GM23338 (cell line): ENCODE results near the gene ADCY3. TPM values are rescaled to one million over a fixed set of nuclear protein-coding genes. Genes with fewer than 3 reads are reported as not detected.

Source experiments
- ATAC-seq: fragments of 200-7000 bp; cut with Tn5 transposase; 3 replicates; pipeline ENCODE4 v1.9.1; 2020
- DNase-seq: peaks from one replicate; pipeline ENCODE4 v3.0.0-alpha.2; 2015; ENCODE audit warnings: low spot score
- H2AFZ ChIP-seq: fragments of 200-600 bp; sonication (generic); 2 replicates; pipeline ENCODE4 v1.8.0; 2016; ENCODE audit warnings: antibody characterized with exemption, mild to moderate bottlenecking, moderate library complexity
- H3F3A ChIP-seq: fragments of 200-600 bp; sonication (generic); replicated peaks from 2 replicates; pipeline ENCODE4 v1.8.0; 2017; ENCODE audit warnings: antibody characterized with exemption, mixed run types, low read depth
- H3K27ac ChIP-seq: fragments of 200-600 bp; sonication (generic); 2 replicates; pipeline ENCODE4 v1.6.1; 2016; ENCODE audit warnings: low read depth
- H3K27me3 ChIP-seq: fragments of 200-600 bp; sonication (generic); 2 replicates; pipeline ENCODE4 v1.8.0; 2016; ENCODE audit warnings: mild to moderate bottlenecking, mixed run types, moderate library complexity; ENCODE audit not compliant: insufficient read depth
- H3K36me3 ChIP-seq: fragments of 200-600 bp; sonication (generic); 2 replicates; pipeline ENCODE4 v1.8.0; 2016; ENCODE audit warnings: mild to moderate bottlenecking; ENCODE audit not compliant: insufficient read depth
- H3K4me1 ChIP-seq: fragments of 200-600 bp; sonication (generic); 2 replicates; pipeline ENCODE4 v1.8.0; 2016; ENCODE audit warnings: mild to moderate bottlenecking, moderate library complexity; ENCODE audit not compliant: insufficient read depth
- H3K4me2 ChIP-seq: fragments of 200-600 bp; sonication (generic); 2 replicates; pipeline ENCODE4 v1.7.1; 2017; ENCODE audit warnings: mixed run types
- H3K4me3 ChIP-seq: fragments of 200-600 bp; sonication (generic); 2 replicates; pipeline ENCODE4 v1.6.1; 2016; ENCODE audit warnings: mixed run types
- H3K79me2 ChIP-seq: fragments of 200-600 bp; sonication (generic); replicated peaks from 2 replicates; pipeline ENCODE4 v1.8.0; 2017; ENCODE audit warnings: mild to moderate bottlenecking; ENCODE audit not compliant: insufficient read depth
- H3K9me2 ChIP-seq: fragments of 200-600 bp; sonication (generic); 2 replicates; pipeline ENCODE4 v1.8.0; 2017; ENCODE audit not compliant: insufficient read depth
- H4K20me1 ChIP-seq: fragments of 200-600 bp; sonication (generic); replicated peaks from 2 replicates; pipeline ENCODE4 v1.8.0; 2017; ENCODE audit warnings: mild to moderate bottlenecking; ENCODE audit not compliant: insufficient read depth
- H3K27ac Mint-ChIP-seq: 2 replicates; pipeline ENCODE4 v1.8.0; 2020; ENCODE audit warnings: inconsistent platforms, mild to moderate bottlenecking, moderate library complexity, mixed read lengths
- H3K27me3 Mint-ChIP-seq: 3 replicates; pipeline ENCODE4 v1.8.0; 2022; ENCODE audit warnings: low read depth, mild to moderate bottlenecking, moderate library complexity, mixed read lengths, inconsistent platforms; ENCODE audit not compliant: insufficient read depth, poor library complexity
- H3K36me3 Mint-ChIP-seq: 3 replicates; pipeline ENCODE4 v1.8.0; 2021; ENCODE audit warnings: low read depth, mild to moderate bottlenecking, inconsistent platforms, moderate library complexity, mixed read lengths
- H3K4me1 Mint-ChIP-seq: 3 replicates; pipeline ENCODE4 v1.8.0; 2020; ENCODE audit warnings: mild to moderate bottlenecking, inconsistent platforms, mixed read lengths
- H3K4me3 Mint-ChIP-seq: 3 replicates; pipeline ENCODE4 v1.8.0; 2021; ENCODE audit warnings: moderate library complexity, mild to moderate bottlenecking, inconsistent platforms, mixed read lengths
- H3K9me3 Mint-ChIP-seq: 3 replicates; pipeline ENCODE4 v1.8.0; 2020; ENCODE audit warnings: moderate library complexity, mild to moderate bottlenecking, inconsistent platforms, mixed read lengths
- CREB1 ChIP-seq: fragments of 250-450 bp; sonication (Bioruptor Pico); IDR thresholded peaks from 2 replicates; pipeline ENCODE4 v1.5.0; 2020; ENCODE audit warnings: low read depth, mild to moderate bottlenecking, moderate library complexity
- ETS1 ChIP-seq: IDR thresholded peaks from 2 replicates; pipeline ENCODE4 v1.6.1; 2016; ENCODE audit warnings: antibody characterized with exemption
- EZH2 ChIP-seq: fragments of 200-600 bp; sonication (generic); IDR thresholded peaks from one replicate; pipeline ENCODE4 v1.8.0; 2017; ENCODE audit warnings: antibody characterized with exemption, mild to moderate bottlenecking, low read depth; ENCODE audit not compliant: unreplicated experiment
- EZH2phosphoT487 ChIP-seq: fragments of 200-600 bp; sonication (generic); IDR thresholded peaks from one replicate; pipeline ENCODE4 v1.8.1; 2018; ENCODE audit warnings: antibody characterized with exemption; ENCODE audit not compliant: unreplicated experiment
- JUNB ChIP-seq: IDR thresholded peaks from one replicate; pipeline ENCODE4 v1.6.1; 2016; ENCODE audit warnings: antibody characterized with exemption; ENCODE audit not compliant: unreplicated experiment
- NANOG ChIP-seq: IDR thresholded peaks from 2 replicates; pipeline ENCODE4 v1.6.1; 2016; ENCODE audit warnings: antibody characterized with exemption, borderline replicate concordance
- POLR2AphosphoS5 ChIP-seq: IDR thresholded peaks from 2 replicates; pipeline ENCODE4 v1.6.1; 2016; ENCODE audit warnings: antibody characterized with exemption, low read depth
- ZNF114 ChIP-seq: fragments of 250-450 bp; sonication (Bioruptor Pico); IDR thresholded peaks from 2 replicates; pipeline ENCODE4 v1.5.0; 2020; ENCODE audit warnings: mild to moderate bottlenecking, moderate library complexity
- ZNF331 ChIP-seq: fragments of 250-450 bp; sonication (Bioruptor Pico); IDR thresholded peaks from 2 replicates; pipeline ENCODE4 v1.5.0; 2020; ENCODE audit warnings: low read depth, mild to moderate bottlenecking, moderate library complexity
- ZNF462 ChIP-seq: fragments of 250-450 bp; sonication (Bioruptor Pico); IDR thresholded peaks from 2 replicates; pipeline ENCODE4 v1.5.0; 2020; ENCODE audit warnings: mild to moderate bottlenecking, moderate library complexity
- polyA plus RNA-seq: library from polyadenylated mRNA; unstranded; fragments of >200 nt; fragmentation: Nextera tagmentation; extraction: Ambion mirVana; gene quantifications from 2 replicates; pipeline ENCODE4 v1.2.1, GENCODE V29; 2016
- total RNA-seq: library from RNA; depleted of rRNA; stranded (reverse); fragments of >200 nt; shearing (Covaris generic); gene quantifications from 2 replicates; pipeline ENCODE4 v1.2.3, GENCODE V29; 2014

ADCY3 gene
- total and polyA plus RNA-seq, 2 experiments from 2014 or later: 9.7 to 32.4 TPM

GRCh38 chr2:24819442-24820174 lies 100.4 kb downstream of the ADCY3 start:
- no peak overlapping the region for H3K4me3 ChIP-seq
- Mint-ChIP-seq H3K36me3 (peaks cover 95% of the 10 kb centered on the region), H3K27ac (peak overlapping the region; percentile 67; the same call in 1 of the 2 replicates), H3K4me3 (no peak overlapping the region), H3K27me3 (peaks cover 25% of the 10 kb centered on the region), H3K9me3 (no peaks in the 10 kb centered on the region), H3K4me1 (peaks cover 29% of the 10 kb centered on the region)
- 0 out of 2 replicates have a peak, but pooled peaks cover 10% of the 10 kb centered on the region for H3K79me2 ChIP-seq
- TF ChIP-seq ZNF331 (no peak), CREB1 (CRISPR knock-in tag) (no peak), EZH2phosphoT487 (no peak), ETS1 (no peak), POLR2AphosphoS5 (no peak; the same call in 1 of the 2 replicates), NANOG (no peak), EZH2 (no peak)
- H3K9me2 ChIP-seq: no peaks in the 10 kb centered on the region; the same call in 1 of the 2 replicates
- H3K4me1 ChIP-seq: peaks cover 22% of the 10 kb centered on the region
- ATAC-seq: no peak
- peaks cover 6% of the 10 kb centered on the region for H4K20me1 ChIP-seq
- peak overlapping the region; percentile 32; the same call in 1 of the 2 replicates for H3K27ac ChIP-seq
- H3F3A ChIP-seq: peaks cover 16% of the 10 kb centered on the region; the same call in 1 of the 2 replicates
- no peaks in the 10 kb centered on the region for H3K27me3 ChIP-seq
- H3K4me2 ChIP-seq: no peak overlapping the region
- H2AFZ ChIP-seq: no peak overlapping the region
- no peak for DNase-seq
- peaks cover 29% of the 10 kb centered on the region; the same call in 1 of the 2 replicates for H3K36me3 ChIP-seq

- Histone ChIP-seq H3F3A (peaks cover 16% of the 10 kb centered on the region; the same call in 1 of the 2 replicates), H3K4me3 (no peak overlapping the region), H3K9me2 (no peaks in the 10 kb centered on the region; the same call in 1 of the 2 replicates), H4K20me1 (peaks cover 14% of the 10 kb centered on the region), H3K4me1 (peaks cover 22% of the 10 kb centered on the region), H3K79me2 (peaks cover 15% of the 10 kb centered on the region), H2AFZ (no peak overlapping the region), H3K27me3 (no peaks in the 10 kb centered on the region), H3K27ac (peak overlapping the region; percentile 16; the same call in 1 of the 2 replicates), H3K36me3 (peaks cover 35% of the 10 kb centered on the region; the same call in 1 of the 2 replicates), H3K4me2 (no peak overlapping the region)
- Mint-ChIP-seq H3K4me1 (peaks cover 29% of the 10 kb centered on the region), H3K27me3 (peaks cover 23% of the 10 kb centered on the region), H3K27ac (peak overlapping the region; percentile 61), H3K36me3 (peaks cover 90% of the 10 kb centered on the region), H3K4me3 (no peak overlapping the region), H3K9me3 (no peaks in the 10 kb centered on the region)
- no peak for ATAC-seq
- no peak for DNase-seq
- TF ChIP-seq ZNF462 (CRISPR knock-in tag) (no peak), ETS1 (no peak), JUNB (no peak), EZH2phosphoT487 (no peak), NANOG (no peak), ZNF114 (CRISPR knock-in tag) (no peak), POLR2AphosphoS5 (no peak)
Observed at GRCh38 chr2:24818721-24819167, 101.3 kb downstream of the ADCY3 start.
